Uterus (tissue), 4 donors: ENCODE measurements around the gene TYSND1. TPM values are rescaled to one million over a fixed set of nuclear protein-coding genes. Genes with fewer than 3 reads are reported as not detected.

Experiments
- DNase-seq, 2 donors: peaks; one replicate each; pipeline ENCODE4 v3.0.0-alpha.2; 2019 to 2020
- H3K27ac ChIP-seq, 2 donors: fragments of 200-600 bp; sonication (generic); 1 replicate in 1 of 2; 2 replicates in 1 of 2; pipeline ENCODE4 v1.5.1; 2016 to 2018
- H3K27me3 ChIP-seq, 2 donors: fragments of 200-600 bp; sonication (generic); one replicate each; pipeline ENCODE4 v1.5.1; 2018 to 2019; ENCODE audit warnings: control low read depth in 1 of 2
- H3K36me3 ChIP-seq, 2 donors: fragments of 200-600 bp; sonication (generic); one replicate each; pipeline ENCODE4 v1.5.1; 2019; ENCODE audit warnings: control low read depth in 1 of 2
- H3K4me1 ChIP-seq, 2 donors: fragments of 200-600 bp; sonication (generic); one replicate each; pipeline ENCODE4 v1.5.1; 2018 to 2019; ENCODE audit warnings: control low read depth in 1 of 2
- H3K4me3 ChIP-seq, 2 donors: fragments of 200-600 bp; sonication (generic); 1 replicate in 1 of 2; 2 replicates in 1 of 2; pipeline ENCODE4 v1.5.1; 2018 to 2019; ENCODE audit warnings: mild to moderate bottlenecking in 1 of 2
- H3K9me3 ChIP-seq, 2 donors: fragments of 200-600 bp; sonication (generic); one replicate each; pipeline ENCODE4 v1.5.1; 2019; ENCODE audit warnings: control low read depth in 1 of 2
- CTCF ChIP-seq, 4 experiments: fragments of 200-600 bp in 2 of 4; fragments of 450-650 bp in 2 of 4; sonication (generic) in 2 of 4; IDR thresholded peaks; one replicate each; pipeline ENCODE4 v1.5.1; 2016 to 2019; ENCODE audit warnings: antibody characterized with exemption in 4 of 4, mild to moderate bottlenecking in 2 of 4, moderate library complexity in 1 of 4
- POLR2A ChIP-seq, 2 donors: fragments of 450-650 bp; IDR thresholded peaks; one replicate each; pipeline ENCODE4 v1.6.1; 2016; ENCODE audit warnings: antibody characterized with exemption in 2 of 2, mild to moderate bottlenecking in 1 of 2, moderate library complexity in 1 of 2
- intact Hi-C: fragments of 100-400 bp; cut with DNase I; formaldehyde crosslinking; loops from one replicate; pipeline ENCODE4 v1.15.1; 2023; ENCODE audit warnings: low total_unique reads
- total RNA-seq, 4 donors: library from RNA; depleted of rRNA in 3 of 4; stranded (reverse); fragments of >200 nt in 3 of 4; gene quantifications; one replicate each; pipeline versions ENCODE4 v1.1.0 to v1.2.4, GENCODE V29; 2014 to 2023
- donor health status: DM: yes; HTN: yes; CAD: no.

TYSND1 gene
- total RNA-seq, 4 donors from 2014 or later = 5.4 to 15.9 (median 12.7) TPM

GRCh38 chr10:70098271-70098670, 48.2 kb downstream of the TYSND1 start:
- Histone ChIP-seq H3K27ac (no peak overlapping the region), H3K4me3 (no peak overlapping the region), H3K36me3 (no peaks in the 10 kb centered on the region), H3K4me1 (no peaks in the 10 kb centered on the region), H3K27me3 (no peaks in the 10 kb centered on the region), H3K9me3 (no peaks in the 10 kb centered on the region)
- DNase-seq = no peak
- intact Hi-C loops = no loop called here
- TF ChIP-seq POLR2A (IDR thresholded peaks at IDR 0.05) (no peak), CTCF (IDR thresholded peaks at IDR 0.05) (no peak)

GRCh38 chr10:70097459-70097858, 49.0 kb downstream of the TYSND1 start:
- H3K4me1 ChIP-seq = no peaks in the 10 kb centered on the region
- H3K9me3 ChIP-seq = no peaks in the 10 kb centered on the region
- intact Hi-C loops = no loop called here
- H3K27ac ChIP-seq = no peak overlapping the region
- no peak overlapping the region for H3K4me3 ChIP-seq
- TF ChIP-seq POLR2A (IDR thresholded peaks at IDR 0.05) = no peak
- no peak for TF ChIP-seq CTCF (IDR thresholded peaks at IDR 0.05)
- H3K27me3 ChIP-seq = no peaks in the 10 kb centered on the region
- H3K36me3 ChIP-seq = no peaks in the 10 kb centered on the region
- DNase-seq = no peak

- Histone ChIP-seq H3K9me3 (no peaks in the 10 kb centered on the region), H3K36me3 (no peaks in the 10 kb centered on the region)
These were observed 49.6 kb downstream of the TYSND1 start for GRCh38 chr10:70096705-70097420.

GRCh38 chr10:70096016-70096704, 50.3 kb downstream of the TYSND1 start:
- Histone ChIP-seq H3K9me3 (no peaks in the 10 kb centered on the region), H3K4me3 (no peak overlapping the region), H3K36me3 (no peaks in the 10 kb centered on the region), H3K27me3 (no peaks in the 10 kb centered on the region), H3K4me1 (no peaks in the 10 kb centered on the region), H3K27ac (no peak overlapping the region)
- TF ChIP-seq POLR2A (IDR thresholded peaks at IDR 0.05) = no peak
- TF ChIP-seq CTCF (IDR thresholded peaks at IDR 0.05) = no peak
- no peak for DNase-seq
- intact Hi-C loops = no loop called here

More at GRCh38 chr10:70096705-70097420, 49.6 kb downstream of the TYSND1 start:
- intact Hi-C loops = no loop called here
- no peaks in the 10 kb centered on the region for H3K4me1 ChIP-seq
- DNase-seq = no peak
- no peak for TF ChIP-seq POLR2A (IDR thresholded peaks at IDR 0.05)
- TF ChIP-seq CTCF (IDR thresholded peaks at IDR 0.05) = no peak
- H3K27ac ChIP-seq = no peak overlapping the region
- H3K27me3 ChIP-seq = no peaks in the 10 kb centered on the region
- no peak overlapping the region for H3K4me3 ChIP-seq

GRCh38 chr10:70094250-70094649, 52.2 kb downstream of the TYSND1 start:
- no peak overlapping the region for H3K4me3 ChIP-seq
- H3K9me3 ChIP-seq = no peaks in the 10 kb centered on the region
- DNase-seq = no peak
- no peaks in the 10 kb centered on the region for H3K4me1 ChIP-seq
- no peaks in the 10 kb centered on the region for H3K27me3 ChIP-seq
- no peak for TF ChIP-seq CTCF (IDR thresholded peaks at IDR 0.05)
- no peak for TF ChIP-seq POLR2A (IDR thresholded peaks at IDR 0.05)
- H3K36me3 ChIP-seq = no peaks in the 10 kb centered on the region
- H3K27ac ChIP-seq = no peak overlapping the region
- intact Hi-C loops = no loop called here
